Fibroblast of upper back skin (primary cell): ENCODE data around the gene FAM120C.

Source experiments
- DNase-seq: peaks from one replicate; pipeline ENCODE4 v3.0.0-alpha.2; 2013

Gene FAM120C

DNA sequence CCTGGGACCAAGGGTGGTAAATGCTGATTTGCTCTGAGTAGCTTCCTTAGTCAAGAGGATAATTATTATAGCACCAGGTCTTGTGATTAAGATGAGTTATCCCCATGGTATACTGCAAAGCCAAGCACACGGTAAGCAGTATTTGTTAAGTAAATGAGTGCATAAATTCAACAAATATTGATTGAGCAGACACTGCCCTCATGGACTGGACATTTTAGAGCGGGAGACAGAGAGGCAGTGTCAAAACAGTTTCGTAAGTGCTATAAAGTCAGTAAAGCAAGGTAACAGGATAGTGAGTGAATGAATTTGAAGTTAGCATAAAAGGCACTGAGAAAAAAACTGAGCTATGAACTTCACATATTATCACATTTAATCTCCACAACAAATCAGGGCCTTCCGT is 152.7 kb downstream of the FAM120C start:
- DNase-seq: no peak

DNA sequence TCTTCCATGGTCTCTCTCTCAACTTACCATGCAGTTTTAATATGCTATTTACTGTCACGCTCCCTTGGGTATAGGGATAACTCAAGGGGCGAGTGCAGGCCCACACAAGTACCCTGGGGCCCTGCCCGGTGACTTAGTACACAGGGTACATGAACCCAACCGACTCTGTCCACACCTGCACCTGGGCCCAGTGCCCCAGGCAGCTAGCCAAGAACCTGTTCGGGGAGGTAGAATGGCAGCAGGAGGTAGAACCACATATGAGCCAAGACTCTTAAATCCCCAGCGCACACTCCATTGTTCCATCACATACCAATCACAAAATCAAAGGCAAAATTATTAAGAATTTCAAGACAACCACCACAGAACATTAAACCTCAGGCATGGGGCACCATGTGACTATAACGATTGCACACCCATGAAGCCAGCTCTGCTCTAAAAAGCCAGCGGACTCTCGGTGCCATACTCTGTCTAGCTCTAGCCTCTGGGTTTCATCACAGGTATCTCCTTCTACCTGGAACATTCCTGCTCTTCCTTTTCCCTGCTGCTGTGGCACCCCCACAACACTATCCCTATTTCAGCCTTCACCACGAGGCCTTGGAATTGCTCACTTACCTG is 153.4 kb downstream of the FAM120C start:
- DNase-seq: no peak

DNA sequence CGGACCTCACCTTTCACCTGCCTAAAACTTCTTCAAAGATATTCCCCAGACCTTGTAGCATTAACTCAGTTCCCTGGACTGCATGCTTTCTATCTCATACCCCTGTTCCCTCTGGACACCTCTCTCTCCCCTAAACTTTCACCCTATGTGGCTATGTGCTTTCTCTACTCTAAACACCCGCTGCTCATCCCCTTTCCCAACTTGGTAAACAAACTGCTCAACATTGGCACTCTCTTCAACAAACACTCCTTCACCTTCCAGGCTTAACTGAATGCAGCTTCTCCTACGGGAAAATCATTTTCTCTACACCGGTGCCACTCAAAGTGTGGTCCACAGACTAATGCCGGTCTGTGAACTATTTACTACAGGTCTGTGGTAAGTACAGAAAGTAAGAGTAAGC is 158.7 kb downstream of the FAM120C start:
- DNase-seq: no peak
